B cell (primary cell): ENCODE data around the gene TUT1. TPM values are rescaled to one million over a fixed set of nuclear protein-coding genes. Genes with fewer than 3 reads are reported as not detected.

Experiments used
- ATAC-seq: fragments of 200-7000 bp; cut with Tn5 transposase; one replicate; pipeline ENCODE4 v1.10.0; 2021; ENCODE audit warnings: low read depth, mild to moderate bottlenecking, moderate number of reproducible peaks, moderate library complexity
- CTCF ChIA-PET: fragments of 350-600 bp; sonication (Branson Sonifier 250); formaldehyde crosslinking; loops from one replicate; lab custom pipeline; 2021; ENCODE audit warnings: antibody characterized with exemption, inconsistent platforms; lab: Charles Lee
- POLR2A ChIA-PET: fragments of 350-600 bp; sonication (Branson Sonifier 250); formaldehyde crosslinking; loops from one replicate; lab custom pipeline; 2021; ENCODE audit warnings: antibody characterized with exemption; lab: Charles Lee
- DNase-seq: peaks from one replicate; pipeline ENCODE4 v3.0.0; 2013
- H2AFZ ChIP-seq: 2 replicates; pipeline ENCODE4 v1.6.1; 2012; ENCODE audit warnings: mild to moderate bottlenecking, low read depth, low read length; ENCODE audit not compliant: insufficient read depth, poor library complexity, severe bottlenecking
- H3K27ac ChIP-seq, 2 donors: 1 replicate in 1 of 2; 2 replicates in 1 of 2; pipeline ENCODE4 v1.5.1; 2012 to 2013; ENCODE audit warnings: low read length in 2 of 2, mild to moderate bottlenecking in 2 of 2, moderate library complexity in 1 of 2
- H3K27me3 ChIP-seq, 4 experiments: fragments of 200-600 bp in 1 of 4; sonication (generic) in 1 of 4; replicated peaks in 1 of 4; 1 replicate in 2 of 4; 2 replicates in 2 of 4; pipeline versions ENCODE4 v1.6.1 to v1.7.0; 2013 to 2016; ENCODE audit warnings: low read length in 3 of 4, mild to moderate bottlenecking in 2 of 4, mixed read lengths in 1 of 4, moderate library complexity in 1 of 4; ENCODE audit not compliant: insufficient read depth in 4 of 4, control insufficient read depth in 3 of 4; ENCODE audit errors: control extremely low read depth in 1 of 4
- H3K36me3 ChIP-seq, 2 experiments: replicated peaks in 1 of 2; 1 replicate in 1 of 2; 2 replicates in 1 of 2; pipeline versions ENCODE4 v1.6.1 to v1.7.1; 2013; ENCODE audit warnings: low read length in 1 of 2; ENCODE audit not compliant: insufficient read depth in 2 of 2, control insufficient read depth in 1 of 2; ENCODE audit errors: control extremely low read depth in 1 of 2, extremely low read depth in 1 of 2
- H3K4me1 ChIP-seq, 2 donors: fragments of 200-600 bp in 1 of 2; sonication (generic) in 1 of 2; 1 replicate in 1 of 2; 2 replicates in 1 of 2; pipeline versions ENCODE4 v1.5.1 to v1.6.1; 2013 to 2017; ENCODE audit warnings: low read length in 2 of 2; ENCODE audit not compliant: control insufficient read depth in 2 of 2, insufficient read depth in 2 of 2
- H3K4me2 ChIP-seq: replicated peaks from 2 replicates; pipeline ENCODE3; 2012; ENCODE audit warnings: mild to moderate bottlenecking, low read depth, low read length; ENCODE audit not compliant: poor library complexity, severe bottlenecking
- H3K4me3 ChIP-seq, 5 experiments: fragments of 200-600 bp in 1 of 5; sonication (generic) in 1 of 5; 1 replicate in 3 of 5; 2 replicates in 2 of 5; pipeline versions ENCODE4 v1.5.1 to v1.7.0; 2011 to 2016; ENCODE audit warnings: low read length in 4 of 5, mild to moderate bottlenecking in 4 of 5, low read depth in 2 of 5, control low read depth in 1 of 5, moderate library complexity in 1 of 5; ENCODE audit not compliant: insufficient read depth in 1 of 5; ENCODE audit errors: control extremely low read depth in 1 of 5, extremely low read depth in 1 of 5
- H3K79me2 ChIP-seq: fragments of 200-600 bp; sonication (generic); one replicate; pipeline ENCODE4 v1.6.0; 2016; ENCODE audit warnings: low read length; ENCODE audit not compliant: control insufficient read depth, insufficient read depth
- H3K9ac ChIP-seq: fragments of 200-600 bp; sonication (generic); 2 replicates; pipeline ENCODE4 v1.6.1; 2017; ENCODE audit warnings: mild to moderate bottlenecking, low read length, moderate library complexity
- H3K9me3 ChIP-seq, 3 donors: one replicate each; pipeline versions ENCODE4 v1.6.1 to v1.7.1; 2013; ENCODE audit warnings: low read length in 2 of 3; ENCODE audit not compliant: control insufficient read depth in 2 of 3, insufficient read depth in 1 of 3; ENCODE audit errors: control extremely low read depth in 1 of 3
- H4K20me1 ChIP-seq: 2 replicates; pipeline ENCODE4 v1.6.0; 2012; ENCODE audit warnings: mild to moderate bottlenecking, low read length; ENCODE audit not compliant: insufficient read depth, control insufficient read depth, poor library complexity, severe bottlenecking
- H3K27ac Mint-ChIP-seq: one replicate; pipeline ENCODE4 v1.8.0; 2021; ENCODE audit warnings: mixed read lengths
- H3K27me3 Mint-ChIP-seq: one replicate; pipeline ENCODE4 v1.8.0; 2021; ENCODE audit warnings: mixed read lengths
- H3K4me1 Mint-ChIP-seq: one replicate; pipeline ENCODE4 v1.8.0; 2021; ENCODE audit warnings: mixed read lengths
- H3K4me3 Mint-ChIP-seq: one replicate; pipeline ENCODE4 v1.8.0; 2021; ENCODE audit warnings: mixed read lengths
- H3K9me3 Mint-ChIP-seq: one replicate; pipeline ENCODE4 v1.8.0; 2022; ENCODE audit warnings: mixed read lengths; ENCODE audit not compliant: insufficient read depth
- EZH2 ChIP-seq: IDR thresholded peaks from 2 replicates; pipeline ENCODE4 v1.6.1; 2012; ENCODE audit warnings: borderline replicate concordance, low read depth, mild to moderate bottlenecking, moderate library complexity, low read length; ENCODE audit not compliant: insufficient read depth, poor library complexity, severe bottlenecking
- WGBS: methylation state at CpG from one replicate; pipeline ENCODE4 v1.1.5; 2013; ENCODE audit warnings: missing lambda C conversion rate; ENCODE audit not compliant: insufficient coverage; 5-methylcytosine and 5-hydroxymethylcytosine counted together
- intact Hi-C: fragments of 100-400 bp; cut with micrococcal nuclease; formaldehyde crosslinking; loops from one replicate; pipeline ENCODE4 v1.10.0; 2022
- polyA plus RNA-seq: library from polyadenylated mRNA; depleted of rRNA; stranded (reverse); fragments of >200 nt; gene quantifications from 2 replicates; pipeline ENCODE4 v1.2.3, GENCODE V29; 2012
- total RNA-seq, 2 donors: library from RNA; stranded (reverse); fragments of 120-200 nt in 1 of 2; gene quantifications; 1 replicate in 1 of 2; 2 replicates in 1 of 2; pipeline versions ENCODE4 v1.2.3 to v1.2.4, GENCODE V29; 2013 to 2022
- TF ChIP-seq, protein P1 (sequence below): fragments of 200-600 bp; IDR thresholded peaks from one replicate; pipeline ENCODE4 v1.8.0; 2022; ENCODE audit warnings: antibody characterized with exemption, mild to moderate bottlenecking

TUT1 gene
- total and polyA plus RNA-seq, 2 donors (not counting 1 experiment from before 2014, with no cell fraction given): 31.1 to 47.7 TPM

- ChIA-PET CTCF (interaction anchor here (0.7 to 13.2 kb wide), 7 partner anchors 8 to 173 kb away, joined by 3 to 339 read pairs (median 5); partner anchors contain the start of gene EEF1G), POLR2A (no interaction called here)
- ATAC-seq: no peak
Measured at GRCh38 chr11:62566247-62566646, 25.1 kb downstream of the TUT1 start.

DNA sequence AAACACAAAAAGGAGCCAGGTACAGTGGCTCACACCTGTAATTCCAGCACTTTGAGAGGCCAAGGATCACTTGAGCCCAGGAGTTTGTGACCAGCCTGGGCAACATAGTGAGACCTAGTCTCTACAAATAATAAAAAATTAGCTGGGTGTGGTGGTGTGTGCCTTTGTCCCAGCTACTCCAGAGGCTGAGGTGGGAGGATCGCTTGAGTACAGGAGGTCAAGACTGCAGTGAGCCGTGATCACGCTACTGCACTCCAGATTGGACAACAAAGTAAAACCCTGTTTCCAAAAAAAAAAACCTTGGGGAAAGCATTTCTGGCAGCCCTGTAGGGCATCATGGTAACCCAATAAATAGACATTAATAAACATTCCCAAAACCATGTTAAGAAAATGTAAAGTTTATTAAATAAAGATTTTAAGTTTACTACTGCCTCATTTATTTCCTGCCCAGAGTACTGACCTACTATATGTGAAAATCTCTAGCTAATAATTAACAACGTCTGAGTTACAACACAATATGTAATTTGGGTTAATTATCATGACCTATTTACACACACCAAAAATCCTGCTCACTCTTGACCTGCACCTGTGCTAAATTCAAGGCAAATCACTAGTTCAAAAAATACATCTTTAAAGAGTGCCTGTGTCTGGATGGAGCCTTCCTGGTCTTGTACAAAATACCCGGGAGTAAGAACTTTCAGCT, 26.1 kb downstream of the TUT1 start:
- Histone ChIP-seq H3K4me3 (no peak overlapping the region), H3K36me3 (peaks cover 14 to 64% of the 10 kb centered on the region in 2 experiments), H3K27ac (no peak overlapping the region), H2AFZ (no peak overlapping the region), H3K79me2 (peaks cover 13% of the 10 kb centered on the region), H3K4me2 (no peak overlapping the region), H3K27me3 (no peaks in the 10 kb centered on the region), H3K9ac (no peak overlapping the region), H4K20me1 (peaks cover 30% of the 10 kb centered on the region), H3K4me1 (peaks cover 0 to 8% of the 10 kb centered on the region in 2 donors), H3K9me3 (no peaks in the 10 kb centered on the region)
- WGBS: 63% methylated on average over 2 of the region's 5 CpGs
- DNase-seq (no peak), ATAC-seq (no peak)
- ChIA-PET POLR2A (interaction anchor here (0.6 to 0.7 kb wide), 2 partner anchors 199 to 359 kb away, joined by 3 read pairs; no protein-coding TSS in a partner anchor), CTCF (interaction anchor here (0.6 to 13.2 kb wide), 9 partner anchors 8 to 172 kb away, joined by 3 to 339 read pairs (median 5); partner anchors contain the start of genes EEF1G and TUT1)
- intact Hi-C loops: no loop called here
- H3K27me3 Mint-ChIP-seq: no peaks in the 10 kb centered on the region
- no peak overlapping the region for H3K4me3 Mint-ChIP-seq
- no peaks in the 10 kb centered on the region for H3K9me3 Mint-ChIP-seq
- peaks cover 21% of the 10 kb centered on the region for H3K4me1 Mint-ChIP-seq
- H3K27ac Mint-ChIP-seq: peak overlapping the region; percentile 26
- no peak for TF ChIP-seq EZH2
- TF ChIP-seq, protein P1, sequence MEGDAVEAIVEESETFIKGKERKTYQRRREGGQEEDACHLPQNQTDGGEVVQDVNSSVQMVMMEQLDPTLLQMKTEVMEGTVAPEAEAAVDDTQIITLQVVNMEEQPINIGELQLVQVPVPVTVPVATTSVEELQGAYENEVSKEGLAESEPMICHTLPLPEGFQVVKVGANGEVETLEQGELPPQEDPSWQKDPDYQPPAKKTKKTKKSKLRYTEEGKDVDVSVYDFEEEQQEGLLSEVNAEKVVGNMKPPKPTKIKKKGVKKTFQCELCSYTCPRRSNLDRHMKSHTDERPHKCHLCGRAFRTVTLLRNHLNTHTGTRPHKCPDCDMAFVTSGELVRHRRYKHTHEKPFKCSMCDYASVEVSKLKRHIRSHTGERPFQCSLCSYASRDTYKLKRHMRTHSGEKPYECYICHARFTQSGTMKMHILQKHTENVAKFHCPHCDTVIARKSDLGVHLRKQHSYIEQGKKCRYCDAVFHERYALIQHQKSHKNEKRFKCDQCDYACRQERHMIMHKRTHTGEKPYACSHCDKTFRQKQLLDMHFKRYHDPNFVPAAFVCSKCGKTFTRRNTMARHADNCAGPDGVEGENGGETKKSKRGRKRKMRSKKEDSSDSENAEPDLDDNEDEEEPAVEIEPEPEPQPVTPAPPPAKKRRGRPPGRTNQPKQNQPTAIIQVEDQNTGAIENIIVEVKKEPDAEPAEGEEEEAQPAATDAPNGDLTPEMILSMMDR: no peak

More at GRCh38 chr11:62566247-62566646, 25.1 kb downstream of the TUT1 start:
- DNase-seq: no peak
- H3K4me3 Mint-ChIP-seq: no peak overlapping the region
- intact Hi-C loops: no loop called here
- Histone ChIP-seq H3K4me3 (no peak overlapping the region), H3K27me3 (no peaks in the 10 kb centered on the region), H3K4me2 (no peak overlapping the region), H3K79me2 (peaks cover 16% of the 10 kb centered on the region), H2AFZ (no peak overlapping the region), H3K9ac (no peak overlapping the region), H3K36me3 (peaks cover 18 to 67% of the 10 kb centered on the region in 2 experiments), H3K4me1 (no peaks in the 10 kb centered on the region), H3K9me3 (no peaks in the 10 kb centered on the region), H3K27ac (no peak overlapping the region), H4K20me1 (peaks cover 23% of the 10 kb centered on the region)
- peaks cover 22% of the 10 kb centered on the region for H3K4me1 Mint-ChIP-seq
- H3K27me3 Mint-ChIP-seq: no peaks in the 10 kb centered on the region
- no peaks in the 10 kb centered on the region for H3K9me3 Mint-ChIP-seq
- no peak overlapping the region for H3K27ac Mint-ChIP-seq
- TF ChIP-seq, protein P1: no peak
- TF ChIP-seq EZH2: no peak
- 99% methylated on average over 7 of the region's 8 CpGs for WGBS
